HG02759 (cell line): ENCODE measurements around the gene MC1R.

Experiments
- ATAC-seq: cut with Tn5 transposase; IDR thresholded peaks from one replicate; pipeline ENCODE4 v1.9.1; 2021; ENCODE audit warnings: mild to moderate bottlenecking, moderate library complexity; ENCODE audit not compliant: unreplicated experiment

MC1R gene

GRCh38 chr16:89895482-89896250 lies 23.0 kb upstream of the MC1R start:
- ATAC-seq = no peak

DNA sequence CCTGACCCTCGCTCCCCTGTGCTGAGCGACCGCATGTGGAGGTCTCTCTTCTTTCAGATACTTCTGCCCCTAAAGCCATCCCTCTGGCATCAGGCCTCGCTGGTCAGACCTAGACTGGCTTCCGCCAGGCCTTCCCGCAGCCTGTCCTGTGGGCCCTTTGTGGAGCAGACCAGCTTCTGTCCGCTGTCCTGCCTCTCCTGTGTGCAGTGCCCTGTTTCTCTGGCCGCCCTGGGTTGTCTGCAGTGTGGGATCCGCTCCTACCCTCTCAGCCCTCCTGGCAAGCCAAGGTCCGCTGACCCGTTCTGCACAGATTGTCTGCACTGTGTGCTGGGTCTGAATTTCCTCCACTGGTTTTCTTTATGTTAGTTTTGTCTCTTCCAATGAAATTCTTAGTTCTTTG lies 21.5 kb upstream of the MC1R start:
- ATAC-seq = no peak

DNA sequence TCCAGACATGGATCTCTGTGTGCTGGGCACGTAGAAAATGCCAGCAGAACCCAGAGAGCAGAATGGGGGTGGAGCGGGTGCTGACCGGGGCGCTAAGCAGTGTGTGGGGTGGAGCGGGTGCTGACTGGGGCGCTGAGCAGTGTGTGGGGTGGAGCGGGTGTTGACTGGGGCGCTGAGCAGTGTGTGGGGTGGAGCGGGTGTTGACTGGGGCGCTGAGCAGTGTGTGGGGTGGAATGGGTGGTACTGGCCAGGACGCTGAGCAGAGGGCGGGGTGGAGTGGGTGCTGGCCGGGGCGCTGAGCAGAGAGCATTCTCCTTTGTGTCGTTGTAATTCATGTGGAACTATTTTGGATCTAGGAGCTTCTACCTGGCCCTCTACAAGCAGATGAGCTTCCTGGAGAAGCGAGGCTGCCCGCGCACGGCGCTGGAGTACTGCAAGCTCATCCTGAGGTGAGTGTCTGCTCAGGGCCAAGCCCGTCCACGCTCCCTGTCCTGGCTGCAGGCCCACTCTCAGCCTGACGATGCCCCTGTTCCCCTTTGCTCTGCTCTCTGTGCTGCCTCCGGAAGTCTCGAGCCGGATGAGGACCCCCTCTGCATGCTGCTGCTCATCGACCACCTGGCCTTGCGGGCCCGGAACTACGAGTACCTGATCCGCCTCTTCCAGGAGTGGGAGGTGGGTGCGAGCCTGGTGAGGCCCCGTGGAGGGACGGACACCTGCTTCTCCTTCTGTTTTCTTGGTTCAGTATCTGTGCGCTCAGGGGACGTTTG lies 20.3 kb upstream of the MC1R start:
- ATAC-seq = no peak

DNA sequence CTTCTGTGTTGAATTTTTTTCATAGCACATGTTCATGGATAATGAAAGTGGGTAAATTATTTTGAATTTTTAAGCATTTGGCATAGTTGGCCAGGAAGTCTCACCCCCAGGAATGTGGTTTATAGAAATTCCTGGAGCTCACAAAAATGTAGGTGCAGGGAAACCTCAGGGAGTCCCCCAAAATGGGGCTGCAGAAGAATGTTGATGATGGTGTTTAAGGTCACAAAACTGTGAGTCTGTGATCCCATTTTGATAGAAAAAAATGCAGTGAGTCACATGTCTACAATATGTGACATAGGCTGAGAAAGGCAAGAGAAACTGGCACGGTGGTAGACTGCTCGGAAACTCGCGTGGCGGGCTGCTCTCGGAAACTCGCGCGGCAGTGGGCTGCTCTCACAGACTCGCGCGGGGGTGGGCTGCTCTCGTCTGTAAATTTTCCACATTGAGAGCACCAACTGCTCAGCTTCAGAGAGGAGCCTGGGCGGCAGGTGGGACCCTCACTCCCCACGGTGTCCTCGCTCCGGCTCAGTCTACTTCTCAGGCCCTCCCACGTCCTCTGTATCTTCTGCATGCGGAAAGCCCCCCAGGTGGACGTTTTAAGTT lies 18.7 kb upstream of the MC1R start:
- no peak for ATAC-seq

- no peak for ATAC-seq
Measured at GRCh38 chr16:89900885-89901284, 17.8 kb upstream of the MC1R start.

DNA sequence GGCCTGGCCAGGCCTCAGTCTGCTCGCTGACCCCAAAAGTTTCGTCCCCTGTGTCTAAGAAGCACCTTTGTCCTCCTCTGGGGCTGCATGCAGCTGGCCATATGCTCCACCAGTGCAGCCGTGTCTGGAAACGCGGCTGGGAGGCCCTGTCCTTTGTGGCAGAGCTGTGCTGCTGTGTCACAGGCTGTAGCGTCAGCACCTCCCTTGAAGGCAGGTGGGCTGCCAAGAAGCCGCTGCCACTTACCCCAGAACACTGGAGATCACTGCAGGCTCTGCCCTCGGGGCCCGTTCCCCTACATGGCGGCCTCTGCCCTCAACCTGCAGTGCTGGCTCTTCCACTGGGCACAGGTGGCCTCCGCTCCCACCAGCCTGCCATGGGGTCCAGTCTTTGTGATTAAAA lies 15.7 kb upstream of the MC1R start:
- ATAC-seq = no peak

DNA sequence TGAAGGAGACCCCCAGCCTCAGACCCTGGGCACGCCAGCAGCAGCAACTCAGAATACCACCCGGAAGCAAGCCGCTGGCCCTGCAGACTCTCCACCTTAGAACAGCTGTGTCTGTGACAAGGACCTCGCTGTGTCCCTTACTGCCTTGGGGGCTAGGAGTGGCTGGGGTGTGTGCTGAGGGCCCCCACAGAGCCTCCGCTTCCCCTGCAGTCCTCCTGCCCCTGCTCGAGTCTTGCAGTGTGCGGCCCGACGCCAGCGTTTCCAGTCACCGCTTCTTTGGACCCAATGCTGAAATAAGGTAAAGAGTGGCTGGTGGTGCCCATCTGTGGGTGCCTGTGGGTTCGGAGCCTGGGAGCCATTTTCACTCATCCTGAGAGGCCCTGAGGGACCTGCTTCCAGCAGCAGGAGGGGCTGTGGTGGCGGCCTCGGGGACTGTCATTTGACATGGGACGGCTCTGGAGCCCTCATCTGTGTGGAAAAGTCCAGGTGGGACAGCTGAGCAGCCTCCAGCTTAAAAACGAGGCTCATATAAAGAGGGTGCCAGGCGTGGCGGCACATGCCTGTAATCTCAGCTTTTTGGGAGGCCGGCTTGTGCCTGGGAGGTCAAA lies 14.7 kb upstream of the MC1R start:
- no peak for ATAC-seq

- ATAC-seq = no peak
Measured at GRCh38 chr16:89904606-89905510, 13.8 kb upstream of the MC1R start.

GRCh38 chr16:89905511-89906139 lies 13.0 kb upstream of the MC1R start:
- no peak for ATAC-seq

GRCh38 chr16:89906140-89907025 lies 12.3 kb upstream of the MC1R start:
- no peak for ATAC-seq

- ATAC-seq = no peak
Measured at GRCh38 chr16:89907055-89907814, 11.4 kb upstream of the MC1R start.

- ATAC-seq = no peak
Measured at GRCh38 chr16:89908236-89908635, 10.4 kb upstream of the MC1R start.

DNA sequence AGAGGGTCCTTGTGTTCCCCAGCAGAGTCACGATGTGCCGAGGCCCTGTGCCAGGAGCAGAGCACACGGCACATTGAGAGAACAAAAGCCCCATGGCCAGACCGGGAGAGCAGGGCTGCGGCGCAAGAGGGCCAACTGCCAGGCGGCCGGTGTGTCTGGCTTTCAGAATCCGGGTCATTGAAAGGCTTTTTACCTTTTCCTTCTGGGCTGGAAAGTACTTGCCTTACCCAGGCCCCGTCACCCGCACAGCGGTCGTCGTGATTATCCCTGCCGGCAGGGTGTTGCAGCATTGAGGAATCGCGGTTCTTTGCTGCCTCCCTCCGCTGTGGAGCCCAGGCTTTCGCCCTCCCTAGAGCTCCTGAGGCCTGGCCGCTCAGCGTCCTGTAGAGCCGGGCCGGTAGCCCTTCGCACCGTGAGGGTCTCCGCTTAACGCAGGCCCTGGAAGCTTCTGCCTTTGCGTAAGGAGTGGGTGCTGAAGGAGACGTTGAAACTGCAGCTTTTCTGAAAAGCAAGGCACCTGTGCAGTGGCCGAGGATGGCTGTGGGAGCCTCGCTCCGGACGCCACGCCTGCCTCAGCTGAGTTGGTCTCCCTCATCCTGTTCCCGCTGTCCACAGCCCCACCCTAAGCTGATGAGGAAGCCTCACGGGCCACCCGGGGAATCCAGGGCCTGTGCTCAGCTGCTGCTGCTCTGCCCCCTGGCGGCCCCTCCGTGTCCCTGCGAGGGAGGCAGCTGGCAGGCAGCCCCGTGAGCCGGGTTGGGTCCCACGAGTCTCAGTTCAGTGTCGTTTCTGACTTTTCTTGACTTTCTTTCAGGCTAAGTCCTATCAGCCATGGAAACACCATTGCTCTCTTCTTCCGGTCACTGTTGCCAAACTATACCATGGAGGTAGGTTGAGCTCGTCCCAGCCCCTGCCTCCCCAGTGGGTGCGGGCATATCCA lies 8.6 kb upstream of the MC1R start:
- ATAC-seq = no peak

- ATAC-seq = no peak
Measured at GRCh38 chr16:89910717-89911354, 7.8 kb upstream of the MC1R start.

DNA sequence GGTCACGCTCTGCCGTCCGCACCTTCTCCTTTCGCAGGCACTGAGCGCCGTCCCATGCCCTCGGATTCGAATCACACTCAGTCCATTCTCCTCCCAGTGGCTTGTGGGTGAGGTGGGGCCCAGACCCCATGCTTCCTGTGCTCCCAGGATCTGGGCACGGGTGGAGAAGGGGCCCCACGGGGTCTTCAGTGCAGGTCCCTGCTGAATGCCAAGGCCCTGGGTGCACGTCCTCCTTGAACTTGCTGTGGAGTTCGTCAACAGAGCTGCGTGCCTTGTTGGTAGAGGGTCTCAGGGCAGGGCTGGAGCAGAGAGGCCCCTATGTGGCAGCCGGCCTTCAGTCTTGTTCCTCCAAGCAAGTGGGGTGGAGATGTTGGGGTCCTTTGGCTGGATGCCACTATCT lies 7.3 kb upstream of the MC1R start:
- ATAC-seq = no peak

GRCh38 chr16:89912143-89912542 lies 6.5 kb upstream of the MC1R start:
- no peak for ATAC-seq

- no peak for ATAC-seq
Measured at GRCh38 chr16:89912627-89913026, 6.0 kb upstream of the MC1R start.
